Measurements from ENCODE around the gene LSP1. TPM values are rescaled to one million over a fixed set of nuclear protein-coding genes. Genes with fewer than 3 reads are reported as not detected.

The LSP1 gene
- total RNA-seq, 2 experiments from 2014 or later = 232 to 303 TPM

DNA sequence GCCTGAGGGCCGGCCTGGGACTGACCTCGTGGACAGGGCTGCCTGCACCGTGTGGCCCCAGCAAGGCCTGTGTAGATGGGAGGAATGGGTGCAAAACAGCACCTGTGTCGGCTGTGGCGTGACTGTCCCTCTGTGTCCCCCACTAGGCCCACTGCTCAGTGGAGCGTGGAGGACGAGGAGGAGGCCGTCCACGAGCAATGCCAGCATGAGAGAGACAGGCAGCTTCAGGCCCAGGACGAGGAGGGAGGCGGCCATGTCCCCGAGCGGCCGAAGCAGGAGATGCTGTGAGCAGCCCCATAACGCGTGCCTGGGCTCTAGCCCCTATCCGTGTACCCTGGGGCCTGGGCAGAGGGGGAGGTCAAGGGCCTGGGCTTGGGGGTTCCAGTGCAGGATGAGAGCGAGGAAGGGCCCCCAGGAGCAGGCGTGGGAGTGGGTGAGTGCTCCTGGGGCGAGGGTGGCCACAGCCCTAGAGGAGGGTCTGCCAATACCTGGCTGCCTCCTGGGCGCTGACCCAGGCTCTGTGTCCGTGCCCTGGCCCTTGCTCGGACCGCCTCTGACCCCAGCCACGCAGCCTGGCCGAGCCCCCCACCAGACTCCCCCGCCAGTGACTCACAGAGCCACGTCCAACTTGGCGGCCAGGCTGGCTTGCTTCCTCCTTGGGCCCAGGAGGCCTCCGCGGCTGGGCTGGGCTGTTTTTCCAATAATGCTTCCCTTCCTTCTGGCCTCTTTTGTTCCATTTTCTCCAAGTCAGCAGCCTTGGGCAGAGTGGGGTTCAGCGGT, 27.2 kb downstream of the LSP1 start:
- H3K4me2 ChIP-seq (ENCODE audit: low read length) = no peak overlapping the region
- no peaks in the 10 kb centered on the region for H3K9me3 ChIP-seq (ENCODE audit: low read length)
- DNase-seq (ENCODE audit: low spot score) = no peak
- no peak overlapping the region for H3K4me3 ChIP-seq (ENCODE audit: low read depth, low read length, poor library complexity, severe bottlenecking)
- H4K20me1 ChIP-seq (ENCODE audit: insufficient read depth, low read length) = no peaks in the 10 kb centered on the region
- no peak for TF ChIP-seq EZH2phosphoT487 (IDR thresholded peaks at IDR 0.05; ENCODE audit: borderline replicate concordance, low read depth, low read length)
- TF ChIP-seq, protein P1, sequence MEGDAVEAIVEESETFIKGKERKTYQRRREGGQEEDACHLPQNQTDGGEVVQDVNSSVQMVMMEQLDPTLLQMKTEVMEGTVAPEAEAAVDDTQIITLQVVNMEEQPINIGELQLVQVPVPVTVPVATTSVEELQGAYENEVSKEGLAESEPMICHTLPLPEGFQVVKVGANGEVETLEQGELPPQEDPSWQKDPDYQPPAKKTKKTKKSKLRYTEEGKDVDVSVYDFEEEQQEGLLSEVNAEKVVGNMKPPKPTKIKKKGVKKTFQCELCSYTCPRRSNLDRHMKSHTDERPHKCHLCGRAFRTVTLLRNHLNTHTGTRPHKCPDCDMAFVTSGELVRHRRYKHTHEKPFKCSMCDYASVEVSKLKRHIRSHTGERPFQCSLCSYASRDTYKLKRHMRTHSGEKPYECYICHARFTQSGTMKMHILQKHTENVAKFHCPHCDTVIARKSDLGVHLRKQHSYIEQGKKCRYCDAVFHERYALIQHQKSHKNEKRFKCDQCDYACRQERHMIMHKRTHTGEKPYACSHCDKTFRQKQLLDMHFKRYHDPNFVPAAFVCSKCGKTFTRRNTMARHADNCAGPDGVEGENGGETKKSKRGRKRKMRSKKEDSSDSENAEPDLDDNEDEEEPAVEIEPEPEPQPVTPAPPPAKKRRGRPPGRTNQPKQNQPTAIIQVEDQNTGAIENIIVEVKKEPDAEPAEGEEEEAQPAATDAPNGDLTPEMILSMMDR (conservative IDR thresholded peaks at IDR 0.05; ENCODE audit: low read length) = no peak
- peaks cover 23% of the 10 kb centered on the region for H3K36me3 ChIP-seq (ENCODE audit: insufficient read depth, low read length)
- ChIA-PET POLR2A (no interaction called here), CTCF (ENCODE audit: unreplicated experiment) (no interaction called here)
- no TSS peak for BruUV-seq (replicated peaks)
- H2AFZ ChIP-seq (ENCODE audit: low read length) = no peak overlapping the region
- H3K9me2 ChIP-seq (ENCODE audit: insufficient read depth, low read length) = no peaks in the 10 kb centered on the region
- no peak overlapping the region for H3K27ac ChIP-seq (ENCODE audit: low read depth, low read length, poor library complexity, severe bottlenecking)
- H3K79me2 ChIP-seq (ENCODE audit: insufficient read depth, low read depth, low read length) = no peaks in the 10 kb centered on the region
- H3K4me1 ChIP-seq (ENCODE audit: insufficient read depth, low read length, poor library complexity, severe bottlenecking) = peaks cover 21% of the 10 kb centered on the region
- intact Hi-C loops (cut with micrococcal nuclease; ENCODE audit: unreplicated experiment) = loop anchor here (5.0 kb wide), 1 partner anchor 37 kb away; the partner anchor contains the start of gene TNNT3

DNA sequence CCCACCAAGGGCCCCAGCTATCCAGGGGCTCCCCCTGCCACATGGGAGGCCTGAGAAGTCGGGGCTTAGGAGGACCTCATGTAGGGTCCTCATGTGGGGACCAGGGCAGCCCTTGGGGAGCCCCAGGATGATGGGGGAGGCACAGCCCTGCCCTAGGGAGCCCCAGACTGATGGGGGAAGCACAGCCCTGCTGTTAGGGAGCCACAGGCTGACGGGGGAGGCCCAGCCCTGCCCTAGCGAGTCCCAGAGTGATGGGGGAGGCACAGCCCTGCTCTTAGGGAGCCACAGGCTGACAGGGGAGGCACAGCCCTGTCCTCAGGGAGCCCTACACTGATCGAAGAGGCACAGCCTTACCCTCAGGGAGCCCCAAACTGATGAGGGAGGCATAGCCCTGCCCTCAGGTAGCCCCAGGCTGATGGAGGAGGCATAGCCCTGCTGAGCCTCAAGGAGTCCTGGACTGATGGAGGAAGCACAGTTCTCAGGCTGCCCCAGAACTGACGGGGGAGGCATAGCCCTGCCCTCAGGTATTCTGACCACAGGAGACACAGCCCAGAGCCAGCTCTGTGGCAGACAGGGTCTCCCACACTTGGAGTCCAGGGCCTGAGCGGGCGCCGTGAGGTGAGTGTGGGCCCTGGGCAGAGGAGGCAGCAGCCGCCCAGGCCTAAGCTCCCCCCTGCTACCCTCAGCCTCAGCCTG, 28.0 kb downstream of the LSP1 start:
- H3K4me1 ChIP-seq (ENCODE audit: insufficient read depth, low read length, poor library complexity, severe bottlenecking) = peaks cover 21% of the 10 kb centered on the region
- H3K27ac ChIP-seq (ENCODE audit: low read depth, low read length, poor library complexity, severe bottlenecking) = no peak overlapping the region
- H3K79me2 ChIP-seq (ENCODE audit: insufficient read depth, low read depth, low read length) = no peaks in the 10 kb centered on the region
- BruUV-seq (replicated peaks) = no TSS peak
- no peak for DNase-seq (ENCODE audit: low spot score)
- H3K4me3 ChIP-seq (ENCODE audit: low read depth, low read length, poor library complexity, severe bottlenecking) = no peak overlapping the region
- no peak overlapping the region for H2AFZ ChIP-seq (ENCODE audit: low read length)
- no peak overlapping the region for H3K4me2 ChIP-seq (ENCODE audit: low read length)
- intact Hi-C loops (cut with micrococcal nuclease; ENCODE audit: unreplicated experiment) = loop anchor here (5.0 kb wide), 1 partner anchor 36 kb away; the partner anchor contains the start of gene TNNT3
- no peaks in the 10 kb centered on the region for H3K9me2 ChIP-seq (ENCODE audit: insufficient read depth, low read length)
- ChIA-PET POLR2A (no interaction called here), CTCF (ENCODE audit: unreplicated experiment) (no interaction called here)
- H3K9me3 ChIP-seq (ENCODE audit: low read length) = no peaks in the 10 kb centered on the region
- peaks cover 31% of the 10 kb centered on the region for H3K36me3 ChIP-seq (ENCODE audit: insufficient read depth, low read length)
- TF ChIP-seq EZH2phosphoT487 (IDR thresholded peaks at IDR 0.05; ENCODE audit: borderline replicate concordance, low read depth, low read length) = no peak
- TF ChIP-seq, protein P1 (conservative IDR thresholded peaks at IDR 0.05; ENCODE audit: low read length) = no peak
- no peaks in the 10 kb centered on the region for H4K20me1 ChIP-seq (ENCODE audit: insufficient read depth, low read length)
